ENCODE measurements around the gene CD80.

DNA sequence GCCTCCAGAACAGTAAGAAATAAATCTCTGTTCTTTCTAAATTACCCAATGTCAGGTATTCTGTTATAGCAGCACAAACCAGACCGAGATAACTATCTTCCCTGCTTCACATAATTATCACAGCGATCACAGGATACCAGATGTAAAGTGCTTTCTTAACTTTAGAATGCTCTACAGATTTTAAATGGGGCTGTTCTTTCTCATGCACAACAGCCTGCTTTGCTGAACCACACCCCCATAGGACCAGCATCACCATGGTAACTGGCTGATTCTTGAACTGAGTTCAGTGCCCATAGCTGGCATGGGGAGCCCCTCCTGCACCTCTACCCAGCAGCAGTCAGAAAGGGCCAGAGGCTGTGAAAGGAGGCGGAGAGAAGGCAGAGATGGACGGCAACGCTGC lies 7.8 kb downstream of the CD80 start:
- TF ChIP-seq, protein P1, sequence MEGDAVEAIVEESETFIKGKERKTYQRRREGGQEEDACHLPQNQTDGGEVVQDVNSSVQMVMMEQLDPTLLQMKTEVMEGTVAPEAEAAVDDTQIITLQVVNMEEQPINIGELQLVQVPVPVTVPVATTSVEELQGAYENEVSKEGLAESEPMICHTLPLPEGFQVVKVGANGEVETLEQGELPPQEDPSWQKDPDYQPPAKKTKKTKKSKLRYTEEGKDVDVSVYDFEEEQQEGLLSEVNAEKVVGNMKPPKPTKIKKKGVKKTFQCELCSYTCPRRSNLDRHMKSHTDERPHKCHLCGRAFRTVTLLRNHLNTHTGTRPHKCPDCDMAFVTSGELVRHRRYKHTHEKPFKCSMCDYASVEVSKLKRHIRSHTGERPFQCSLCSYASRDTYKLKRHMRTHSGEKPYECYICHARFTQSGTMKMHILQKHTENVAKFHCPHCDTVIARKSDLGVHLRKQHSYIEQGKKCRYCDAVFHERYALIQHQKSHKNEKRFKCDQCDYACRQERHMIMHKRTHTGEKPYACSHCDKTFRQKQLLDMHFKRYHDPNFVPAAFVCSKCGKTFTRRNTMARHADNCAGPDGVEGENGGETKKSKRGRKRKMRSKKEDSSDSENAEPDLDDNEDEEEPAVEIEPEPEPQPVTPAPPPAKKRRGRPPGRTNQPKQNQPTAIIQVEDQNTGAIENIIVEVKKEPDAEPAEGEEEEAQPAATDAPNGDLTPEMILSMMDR (tag by site-specific recombination; IDR thresholded peaks at IDR 0.05): no peak
- TF ChIP-seq, protein P2, sequence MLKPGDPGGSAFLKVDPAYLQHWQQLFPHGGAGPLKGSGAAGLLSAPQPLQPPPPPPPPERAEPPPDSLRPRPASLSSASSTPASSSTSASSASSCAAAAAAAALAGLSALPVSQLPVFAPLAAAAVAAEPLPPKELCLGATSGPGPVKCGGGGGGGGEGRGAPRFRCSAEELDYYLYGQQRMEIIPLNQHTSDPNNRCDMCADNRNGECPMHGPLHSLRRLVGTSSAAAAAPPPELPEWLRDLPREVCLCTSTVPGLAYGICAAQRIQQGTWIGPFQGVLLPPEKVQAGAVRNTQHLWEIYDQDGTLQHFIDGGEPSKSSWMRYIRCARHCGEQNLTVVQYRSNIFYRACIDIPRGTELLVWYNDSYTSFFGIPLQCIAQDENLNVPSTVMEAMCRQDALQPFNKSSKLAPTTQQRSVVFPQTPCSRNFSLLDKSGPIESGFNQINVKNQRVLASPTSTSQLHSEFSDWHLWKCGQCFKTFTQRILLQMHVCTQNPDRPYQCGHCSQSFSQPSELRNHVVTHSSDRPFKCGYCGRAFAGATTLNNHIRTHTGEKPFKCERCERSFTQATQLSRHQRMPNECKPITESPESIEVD (tag by site-specific recombination; IDR thresholded peaks at IDR 0.05): no peak
- TF ChIP-seq ZNF146 (tag by site-specific recombination; IDR thresholded peaks at IDR 0.05) (no peak), ZNF24 (tag by site-specific recombination; IDR thresholded peaks at IDR 0.05) (no peak), TRIM28 (IDR thresholded peaks at IDR 0.05; ENCODE audit: borderline replicate concordance, low read length) (no peak), ZNF202 (tag by site-specific recombination; IDR thresholded peaks at IDR 0.05; ENCODE audit: borderline replicate concordance) (no peak), YY1 (tag by site-specific recombination; IDR thresholded peaks at IDR 0.05) (no peak), ZNF174 (tag by site-specific recombination; IDR thresholded peaks at IDR 0.05) (no peak)
- TF ChIP-seq, protein P3, sequence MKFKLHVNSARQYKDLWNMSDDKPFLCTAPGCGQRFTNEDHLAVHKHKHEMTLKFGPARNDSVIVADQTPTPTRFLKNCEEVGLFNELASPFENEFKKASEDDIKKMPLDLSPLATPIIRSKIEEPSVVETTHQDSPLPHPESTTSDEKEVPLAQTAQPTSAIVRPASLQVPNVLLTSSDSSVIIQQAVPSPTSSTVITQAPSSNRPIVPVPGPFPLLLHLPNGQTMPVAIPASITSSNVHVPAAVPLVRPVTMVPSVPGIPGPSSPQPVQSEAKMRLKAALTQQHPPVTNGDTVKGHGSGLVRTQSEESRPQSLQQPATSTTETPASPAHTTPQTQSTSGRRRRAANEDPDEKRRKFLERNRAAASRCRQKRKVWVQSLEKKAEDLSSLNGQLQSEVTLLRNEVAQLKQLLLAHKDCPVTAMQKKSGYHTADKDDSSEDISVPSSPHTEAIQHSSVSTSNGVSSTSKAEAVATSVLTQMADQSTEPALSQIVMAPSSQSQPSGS (tag by site-specific recombination; IDR thresholded peaks at IDR 0.05; ENCODE audit: low read depth): no peak
- TF ChIP-seq, protein P4, sequence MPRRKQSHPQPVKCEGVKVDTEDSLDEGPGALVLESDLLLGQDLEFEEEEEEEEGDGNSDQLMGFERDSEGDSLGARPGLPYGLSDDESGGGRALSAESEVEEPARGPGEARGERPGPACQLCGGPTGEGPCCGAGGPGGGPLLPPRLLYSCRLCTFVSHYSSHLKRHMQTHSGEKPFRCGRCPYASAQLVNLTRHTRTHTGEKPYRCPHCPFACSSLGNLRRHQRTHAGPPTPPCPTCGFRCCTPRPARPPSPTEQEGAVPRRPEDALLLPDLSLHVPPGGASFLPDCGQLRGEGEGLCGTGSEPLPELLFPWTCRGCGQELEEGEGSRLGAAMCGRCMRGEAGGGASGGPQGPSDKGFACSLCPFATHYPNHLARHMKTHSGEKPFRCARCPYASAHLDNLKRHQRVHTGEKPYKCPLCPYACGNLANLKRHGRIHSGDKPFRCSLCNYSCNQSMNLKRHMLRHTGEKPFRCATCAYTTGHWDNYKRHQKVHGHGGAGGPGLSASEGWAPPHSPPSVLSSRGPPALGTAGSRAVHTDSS (tag by site-specific recombination; IDR thresholded peaks at IDR 0.05): no peak
